GM20000 (cell line): ENCODE measurements around the gene ABR.

ENCODE experiments used
- DNase-seq: peaks from one replicate; pipeline ENCODE4 v3.0.0; 2012; ENCODE audit warnings: low spot score
- CTCF ChIP-seq: IDR thresholded peaks from 2 replicates; pipeline ENCODE4 v1.5.1; 2012; ENCODE audit warnings: mild to moderate bottlenecking, control low read depth; ENCODE audit errors: extremely low read depth, missing control alignments

ABR gene

DNA sequence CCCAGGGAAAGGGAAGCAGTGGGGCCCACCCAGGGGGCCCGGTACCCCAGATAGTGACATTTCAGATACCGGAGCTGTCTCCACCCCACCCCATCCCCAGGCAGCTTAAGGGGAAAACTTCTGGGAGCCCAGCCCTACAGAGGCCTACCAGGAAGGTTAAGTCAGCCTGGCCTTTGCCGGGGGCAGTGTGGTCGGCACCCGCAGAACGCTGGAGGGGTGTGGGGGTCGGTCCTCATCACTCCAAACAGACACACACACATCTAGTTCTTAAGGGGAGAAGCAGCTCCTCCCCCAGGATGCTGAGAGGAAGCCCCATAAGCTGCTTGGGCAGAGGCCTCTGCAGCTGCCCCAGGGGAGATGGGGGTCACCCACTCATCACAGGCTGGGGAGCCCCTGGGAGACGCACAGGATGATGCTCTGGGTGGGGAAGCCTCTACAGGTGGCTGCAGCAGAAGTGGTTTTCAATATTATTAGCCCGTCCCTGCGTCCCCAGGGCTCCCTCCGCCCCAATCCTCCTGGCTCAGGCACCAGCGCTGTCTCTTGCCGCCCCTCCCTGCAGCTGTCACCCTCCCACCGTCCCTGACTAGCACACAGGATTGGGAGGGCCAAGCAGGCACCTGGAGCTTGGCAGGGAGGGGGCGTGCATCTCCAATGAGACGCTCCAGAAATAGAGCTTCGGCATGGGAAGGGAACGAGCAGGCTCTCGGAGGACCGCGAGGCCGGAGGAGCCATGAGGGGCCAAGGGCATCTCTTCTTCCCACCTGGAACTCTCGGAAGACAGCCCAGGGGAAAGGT, 1.4 kb upstream of the ABR start:
- peak; percentile 85 for DNase-seq
- TF ChIP-seq CTCF = no peak

- TF ChIP-seq CTCF = no peak
- no peak for DNase-seq
Observed at GRCh38 chr17:1179112-1179817, 516 bp downstream of the ABR start.

GRCh38 chr17:1177016-1177700, 2.6 kb downstream of the ABR start:
- no peak for TF ChIP-seq CTCF
- DNase-seq = no peak

DNA sequence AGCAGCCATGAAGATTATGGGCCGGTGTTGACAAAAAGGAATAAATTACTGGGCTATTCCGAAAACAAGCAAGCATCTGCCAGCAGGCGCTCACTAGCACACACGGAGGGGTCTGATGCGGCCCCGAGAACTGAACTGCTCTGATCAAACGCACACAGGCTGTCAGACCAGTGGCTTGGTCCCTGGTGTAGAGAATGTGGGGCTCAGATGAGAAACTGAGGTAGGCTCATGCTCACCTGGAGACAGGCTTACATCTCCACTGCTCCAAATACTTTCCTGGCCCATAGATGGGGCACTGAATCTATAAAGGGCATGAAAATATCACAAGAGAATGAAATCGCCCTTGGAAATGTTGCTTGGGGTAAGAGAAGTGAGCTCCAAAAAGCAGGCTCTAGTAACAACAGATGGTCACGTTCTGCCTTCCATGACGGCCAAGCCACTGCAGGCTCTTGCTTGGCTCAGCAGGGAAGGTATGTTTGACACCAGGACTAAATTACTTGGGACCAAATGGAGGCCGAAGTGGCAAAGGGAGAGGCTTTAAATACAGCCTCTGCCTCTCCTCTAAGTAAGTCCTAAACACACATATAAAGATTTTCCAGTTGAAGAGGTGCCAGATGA, 5.4 kb downstream of the ABR start:
- DNase-seq = no peak
- TF ChIP-seq CTCF = no peak

- TF ChIP-seq CTCF = no peak
- no peak for DNase-seq
Observed at GRCh38 chr17:1173432-1174262, 6.1 kb downstream of the ABR start.

GRCh38 chr17:1171953-1172352, 7.8 kb downstream of the ABR start:
- no peak for TF ChIP-seq CTCF
- DNase-seq = no peak
